ENCODE data around the gene CD99. TPM values are rescaled to one million over a fixed set of nuclear protein-coding genes. Genes with fewer than 3 reads are reported as not detected.

Gene CD99
- total and polyA plus RNA-seq, 9 of the 15 experiments (the other 6 are each of a cell fraction or from before 2014, with no cell fraction given) = 5.0 to 55.3 (median 34.5) TPM

DNA sequence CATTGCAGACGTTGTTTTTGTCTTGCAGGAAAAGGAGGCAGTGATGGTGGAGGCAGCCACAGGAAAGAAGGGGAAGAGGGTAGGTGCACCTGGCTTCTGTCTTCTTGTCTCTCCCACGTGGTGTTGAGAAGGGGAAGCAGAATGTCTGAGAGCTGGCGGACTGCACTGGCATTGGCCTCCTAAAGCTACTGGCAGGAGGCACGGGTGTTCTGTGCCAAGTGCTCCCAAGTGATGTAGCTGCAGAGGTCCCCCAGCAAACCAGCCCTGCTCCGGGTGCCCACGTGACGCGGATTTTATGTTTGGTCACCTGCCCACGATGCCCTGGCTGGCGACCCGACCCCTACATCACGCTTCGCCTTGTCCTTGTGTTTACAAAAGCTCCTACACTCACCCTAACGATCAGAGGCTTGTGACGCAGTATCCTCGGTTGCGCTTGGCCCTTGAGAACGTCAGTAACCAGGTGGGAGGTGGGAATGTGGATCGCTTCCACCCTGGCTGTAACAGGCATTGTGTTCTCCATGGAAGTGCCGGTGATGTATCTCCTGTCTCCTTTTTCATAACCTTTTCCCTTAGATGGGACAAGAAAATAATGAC is 32.3 kb downstream of the CD99 start:
- Histone ChIP-seq H2AFZ (ENCODE audit: low read depth, low read length) (no peak overlapping the region), H3K27me3 (ENCODE audit: control insufficient read depth in 2 of 2, insufficient read depth in 2 of 2, low read length in 2 of 2) (no peaks in the 10 kb centered on the region; a peak in 1 of 5 replicates), H3K4me1 (replicated peaks in 1 of 2; ENCODE audit: control insufficient read depth in 2 of 2, insufficient read depth in 2 of 2, low read length in 2 of 2) (no peaks in the 10 kb centered on the region), H3K9me1 (ENCODE audit: control insufficient read depth, insufficient read depth, low read length) (no peaks in the 10 kb centered on the region), H3K79me2 (ENCODE audit: control insufficient read depth, insufficient read depth, low read length) (no peaks in the 10 kb centered on the region), H4K20me1 (replicated peaks; ENCODE audit: control insufficient read depth, insufficient read depth, low read length) (no peaks in the 10 kb centered on the region), H3K36me3 (ENCODE audit: control insufficient read depth, insufficient read depth, low read length) (peaks cover 10% of the 10 kb centered on the region; the same call in 1 of the 3 replicates), H3K4me3 (no peak overlapping the region), H3K27ac (ENCODE audit: extremely low read depth, low read depth, low read length) (no peak overlapping the region), H3K4me2 (ENCODE audit: insufficient read depth, low read length) (no peak overlapping the region), H3K9ac (ENCODE audit: insufficient read depth in 1 of 2, low read depth in 2 of 2, low read length in 2 of 2) (no peak overlapping the region; a peak in 1 of 4 replicates), H3K9me3 (replicated peaks; ENCODE audit: control insufficient read depth, insufficient read depth, low read depth, low read length) (no peaks in the 10 kb centered on the region)
- ATAC-seq (no peak), FAIRE-seq (no peak), DNase-seq (ENCODE audit: extremely low read depth in 1 of 4, low spot score in 3 of 4) (no peak)
- ChIA-PET CTCF (ENCODE audit: low intra/inter-chr PET ratio) (no interaction called here), POLR2A (no interaction called here)
- intact Hi-C loops (cut with micrococcal nuclease) = no loop called here
- in situ Hi-C loops (cut with MboI) = no loop called here
- WGBS (ENCODE audit: insufficient coverage, low coverage, missing lambda C conversion rate) = 70% methylated on average over 17 of the region's 20 CpGs
- no TSS peak for BruUV-seq (replicated peaks)
- no peak for TF ChIP-seq GATA2 (CRISPR knock-in tag; IDR thresholded peaks at IDR 0.05)
- TF ChIP-seq, protein P1, sequence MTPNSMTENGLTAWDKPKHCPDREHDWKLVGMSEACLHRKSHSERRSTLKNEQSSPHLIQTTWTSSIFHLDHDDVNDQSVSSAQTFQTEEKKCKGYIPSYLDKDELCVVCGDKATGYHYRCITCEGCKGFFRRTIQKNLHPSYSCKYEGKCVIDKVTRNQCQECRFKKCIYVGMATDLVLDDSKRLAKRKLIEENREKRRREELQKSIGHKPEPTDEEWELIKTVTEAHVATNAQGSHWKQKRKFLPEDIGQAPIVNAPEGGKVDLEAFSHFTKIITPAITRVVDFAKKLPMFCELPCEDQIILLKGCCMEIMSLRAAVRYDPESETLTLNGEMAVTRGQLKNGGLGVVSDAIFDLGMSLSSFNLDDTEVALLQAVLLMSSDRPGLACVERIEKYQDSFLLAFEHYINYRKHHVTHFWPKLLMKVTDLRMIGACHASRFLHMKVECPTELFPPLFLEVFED (CRISPR knock-in tag; conservative IDR thresholded peaks at IDR 0.05) = no peak
- TF ChIP-seq RCOR1 (IDR thresholded peaks at IDR 0.05; ENCODE audit: borderline replicate concordance in 1 of 2, low read depth in 2 of 2, low read length in 2 of 2) = no peak
- TF ChIP-seq, protein P2, sequence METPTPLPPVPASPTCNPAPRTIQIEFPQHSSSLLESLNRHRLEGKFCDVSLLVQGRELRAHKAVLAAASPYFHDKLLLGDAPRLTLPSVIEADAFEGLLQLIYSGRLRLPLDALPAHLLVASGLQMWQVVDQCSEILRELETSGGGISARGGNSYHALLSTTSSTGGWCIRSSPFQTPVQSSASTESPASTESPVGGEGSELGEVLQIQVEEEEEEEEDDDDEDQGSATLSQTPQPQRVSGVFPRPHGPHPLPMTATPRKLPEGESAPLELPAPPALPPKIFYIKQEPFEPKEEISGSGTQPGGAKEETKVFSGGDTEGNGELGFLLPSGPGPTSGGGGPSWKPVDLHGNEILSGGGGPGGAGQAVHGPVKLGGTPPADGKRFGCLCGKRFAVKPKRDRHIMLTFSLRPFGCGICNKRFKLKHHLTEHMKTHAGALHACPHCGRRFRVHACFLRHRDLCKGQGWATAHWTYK (CRISPR knock-in tag; IDR thresholded peaks at IDR 0.05) = no peak
- TF ChIP-seq, protein P3, sequence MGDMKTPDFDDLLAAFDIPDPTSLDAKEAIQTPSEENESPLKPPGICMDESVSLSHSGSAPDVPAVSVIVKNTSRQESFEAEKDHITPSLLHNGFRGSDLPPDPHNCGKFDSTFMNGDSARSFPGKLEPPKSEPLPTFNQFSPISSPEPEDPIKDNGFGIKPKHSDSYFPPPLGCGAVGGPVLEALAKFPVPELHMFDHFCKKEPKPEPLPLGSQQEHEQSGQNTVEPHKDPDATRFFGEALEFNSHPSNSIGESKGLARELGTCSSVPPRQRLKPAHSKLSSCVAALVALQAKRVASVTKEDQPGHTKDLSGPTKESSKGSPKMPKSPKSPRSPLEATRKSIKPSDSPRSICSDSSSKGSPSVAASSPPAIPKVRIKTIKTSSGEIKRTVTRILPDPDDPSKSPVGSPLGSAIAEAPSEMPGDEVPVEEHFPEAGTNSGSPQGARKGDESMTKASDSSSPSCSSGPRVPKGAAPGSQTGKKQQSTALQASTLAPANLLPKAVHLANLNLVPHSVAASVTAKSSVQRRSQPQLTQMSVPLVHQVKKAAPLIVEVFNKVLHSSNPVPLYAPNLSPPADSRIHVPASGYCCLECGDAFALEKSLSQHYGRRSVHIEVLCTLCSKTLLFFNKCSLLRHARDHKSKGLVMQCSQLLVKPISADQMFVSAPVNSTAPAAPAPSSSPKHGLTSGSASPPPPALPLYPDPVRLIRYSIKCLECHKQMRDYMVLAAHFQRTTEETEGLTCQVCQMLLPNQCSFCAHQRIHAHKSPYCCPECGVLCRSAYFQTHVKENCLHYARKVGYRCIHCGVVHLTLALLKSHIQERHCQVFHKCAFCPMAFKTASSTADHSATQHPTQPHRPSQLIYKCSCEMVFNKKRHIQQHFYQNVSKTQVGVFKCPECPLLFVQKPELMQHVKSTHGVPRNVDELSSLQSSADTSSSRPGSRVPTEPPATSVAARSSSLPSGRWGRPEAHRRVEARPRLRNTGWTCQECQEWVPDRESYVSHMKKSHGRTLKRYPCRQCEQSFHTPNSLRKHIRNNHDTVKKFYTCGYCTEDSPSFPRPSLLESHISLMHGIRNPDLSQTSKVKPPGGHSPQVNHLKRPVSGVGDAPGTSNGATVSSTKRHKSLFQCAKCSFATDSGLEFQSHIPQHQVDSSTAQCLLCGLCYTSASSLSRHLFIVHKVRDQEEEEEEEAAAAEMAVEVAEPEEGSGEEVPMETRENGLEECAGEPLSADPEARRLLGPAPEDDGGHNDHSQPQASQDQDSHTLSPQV (IDR thresholded peaks at IDR 0.05) = no peak
- no peak for TF ChIP-seq PRMT5 (CRISPR knock-in tag; IDR thresholded peaks at IDR 0.05)
- no peak for TF ChIP-seq CC2D1A (IDR thresholded peaks at IDR 0.05)
- TF ChIP-seq ZNF165 (CRISPR knock-in tag; IDR thresholded peaks at IDR 0.05; ENCODE audit: borderline replicate concordance) = no peak
- no peak for TF ChIP-seq STAT5B (CRISPR knock-in tag; IDR thresholded peaks at IDR 0.05)
- TF ChIP-seq BMI1 (IDR thresholded peaks at IDR 0.05; ENCODE audit: low read length) = no peak
- TF ChIP-seq, protein P4, sequence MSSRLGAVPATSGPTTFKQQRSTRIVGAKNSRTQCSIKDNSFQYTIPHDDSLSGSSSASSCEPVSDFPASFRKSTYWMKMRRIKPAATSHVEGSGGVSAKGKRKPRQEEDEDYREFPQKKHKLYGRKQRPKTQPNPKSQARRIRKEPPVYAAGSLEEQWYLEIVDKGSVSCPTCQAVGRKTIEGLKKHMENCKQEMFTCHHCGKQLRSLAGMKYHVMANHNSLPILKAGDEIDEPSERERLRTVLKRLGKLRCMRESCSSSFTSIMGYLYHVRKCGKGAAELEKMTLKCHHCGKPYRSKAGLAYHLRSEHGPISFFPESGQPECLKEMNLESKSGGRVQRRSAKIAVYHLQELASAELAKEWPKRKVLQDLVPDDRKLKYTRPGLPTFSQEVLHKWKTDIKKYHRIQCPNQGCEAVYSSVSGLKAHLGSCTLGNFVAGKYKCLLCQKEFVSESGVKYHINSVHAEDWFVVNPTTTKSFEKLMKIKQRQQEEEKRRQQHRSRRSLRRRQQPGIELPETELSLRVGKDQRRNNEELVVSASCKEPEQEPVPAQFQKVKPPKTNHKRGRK (tag; IDR thresholded peaks at IDR 0.05) = no peak
